HS-5 (cell line): ENCODE results near the gene MEGF6.

ENCODE experiments used
- DNase-seq: peaks from one replicate; pipeline ENCODE4 v3.0.0-alpha.2; 2012; ENCODE audit warnings: low read depth

Gene MEGF6

DNA sequence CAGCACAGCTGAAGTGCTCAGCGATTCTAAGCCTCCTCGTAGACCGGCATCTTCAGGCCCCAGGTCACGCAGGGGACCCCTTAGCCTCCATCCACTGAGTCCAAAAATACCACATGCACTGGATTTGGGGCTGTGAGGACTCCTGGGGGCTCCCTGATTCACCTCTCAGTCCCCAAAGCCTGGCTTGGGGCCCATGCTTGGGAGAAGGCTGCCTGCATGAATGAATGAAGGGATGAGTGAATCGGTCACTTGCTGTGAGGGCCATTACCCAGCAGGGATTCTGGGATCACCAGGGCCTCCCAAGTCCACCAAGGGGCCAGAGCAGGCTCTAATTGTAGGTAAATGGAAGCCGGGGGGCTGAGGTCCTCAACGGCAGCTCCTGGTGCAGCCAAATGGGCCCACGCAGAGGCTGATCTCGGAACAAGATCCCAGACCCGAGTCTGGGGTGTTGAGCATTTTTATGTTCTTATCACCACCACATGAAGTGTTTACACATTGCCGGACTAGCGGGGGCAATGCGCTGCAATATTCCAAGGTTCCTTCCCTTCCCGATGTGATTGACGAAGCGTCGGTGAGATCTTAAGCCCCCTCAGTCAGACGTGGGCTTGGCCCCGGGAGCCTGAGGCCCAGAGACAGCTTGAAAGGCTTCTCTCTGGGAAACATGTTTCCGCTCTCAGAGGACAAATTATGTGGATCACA lies 170.4 kb downstream of the MEGF6 start:
- no peak for DNase-seq

DNA sequence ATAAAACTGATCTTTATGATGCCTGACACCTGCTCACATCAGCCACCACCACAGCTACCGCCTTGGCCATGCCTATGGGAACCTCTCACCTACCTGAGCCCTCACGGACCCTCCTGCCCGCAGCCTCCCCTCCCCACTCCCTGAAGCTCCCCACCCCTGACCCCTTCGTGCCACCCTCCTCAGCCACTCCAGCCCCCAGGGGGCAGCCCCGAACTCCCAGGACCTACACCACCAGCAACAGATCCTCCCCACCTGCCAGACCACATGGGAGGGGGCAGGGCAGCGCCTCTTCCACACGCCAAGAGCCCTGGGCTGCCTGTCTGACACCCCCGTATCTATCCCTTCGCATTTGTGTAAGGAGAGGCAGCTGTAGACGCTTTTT lies 171.0 kb downstream of the MEGF6 start:
- DNase-seq = no peak
